Calu3 (cell line): ENCODE measurements around the gene PPP1R3E. TPM values are rescaled to one million over a fixed set of nuclear protein-coding genes. Genes with fewer than 3 reads are reported as not detected.

Experiments
- BruUV-seq: library from RNA; stranded (reverse); fragments of 400-500 nt; replicated peaks from 2 replicates; lab custom pipeline; 2021; lab: Mats Ljungman, UMichigan
- CTCF ChIA-PET: fragments of 300-600 bp; sonication (Branson Sonifier 250); formaldehyde crosslinking; loops from one replicate; lab custom pipeline; 2022; ENCODE audit warnings: antibody characterized with exemption; lab: Charles Lee
- DNase-seq: peaks from one replicate; pipeline ENCODE4 v3.0.0; 2022
- H3K27ac Mint-ChIP-seq: one replicate; pipeline ENCODE4 v1.8.0; 2022; ENCODE audit warnings: mixed read lengths; ENCODE audit not compliant: unreplicated experiment
- H3K27me3 Mint-ChIP-seq: one replicate; pipeline ENCODE4 v1.8.0; 2022; ENCODE audit warnings: mixed read lengths; ENCODE audit not compliant: unreplicated experiment
- H3K36me3 Mint-ChIP-seq: one replicate; pipeline ENCODE4 v1.8.0; 2022; ENCODE audit warnings: mild to moderate bottlenecking, moderate library complexity, mixed read lengths; ENCODE audit not compliant: insufficient read depth, unreplicated experiment
- H3K4me1 Mint-ChIP-seq: one replicate; pipeline ENCODE4 v1.8.0; 2022; ENCODE audit warnings: mild to moderate bottlenecking, low read depth, mixed read lengths; ENCODE audit not compliant: unreplicated experiment
- H3K4me3 Mint-ChIP-seq: one replicate; pipeline ENCODE4 v1.8.0; 2022; ENCODE audit warnings: mild to moderate bottlenecking, low read depth, moderate library complexity, mixed read lengths; ENCODE audit not compliant: unreplicated experiment
- H3K9me3 Mint-ChIP-seq: one replicate; pipeline ENCODE4 v1.8.0; 2022; ENCODE audit warnings: low read depth, mixed read lengths; ENCODE audit not compliant: unreplicated experiment
- intact Hi-C: fragments of 100-400 bp; cut with micrococcal nuclease; formaldehyde crosslinking; loops from one replicate; pipeline ENCODE4 v1.10.0; 2022; ENCODE audit not compliant: unreplicated experiment
- total RNA-seq: library from RNA; stranded (reverse); gene quantifications from 2 replicates; pipeline ENCODE4 v1.2.3, GENCODE V29; 2022
- TF ChIP-seq, protein P1 (sequence below): fragments of 200-600 bp; IDR thresholded peaks from one replicate; pipeline ENCODE4 v1.8.0; 2022; ENCODE audit warnings: antibody characterized with exemption; ENCODE audit not compliant: unreplicated experiment

Gene PPP1R3E
- total RNA-seq, 1 experiment from 2014 or later: 12.8 TPM

DNA sequence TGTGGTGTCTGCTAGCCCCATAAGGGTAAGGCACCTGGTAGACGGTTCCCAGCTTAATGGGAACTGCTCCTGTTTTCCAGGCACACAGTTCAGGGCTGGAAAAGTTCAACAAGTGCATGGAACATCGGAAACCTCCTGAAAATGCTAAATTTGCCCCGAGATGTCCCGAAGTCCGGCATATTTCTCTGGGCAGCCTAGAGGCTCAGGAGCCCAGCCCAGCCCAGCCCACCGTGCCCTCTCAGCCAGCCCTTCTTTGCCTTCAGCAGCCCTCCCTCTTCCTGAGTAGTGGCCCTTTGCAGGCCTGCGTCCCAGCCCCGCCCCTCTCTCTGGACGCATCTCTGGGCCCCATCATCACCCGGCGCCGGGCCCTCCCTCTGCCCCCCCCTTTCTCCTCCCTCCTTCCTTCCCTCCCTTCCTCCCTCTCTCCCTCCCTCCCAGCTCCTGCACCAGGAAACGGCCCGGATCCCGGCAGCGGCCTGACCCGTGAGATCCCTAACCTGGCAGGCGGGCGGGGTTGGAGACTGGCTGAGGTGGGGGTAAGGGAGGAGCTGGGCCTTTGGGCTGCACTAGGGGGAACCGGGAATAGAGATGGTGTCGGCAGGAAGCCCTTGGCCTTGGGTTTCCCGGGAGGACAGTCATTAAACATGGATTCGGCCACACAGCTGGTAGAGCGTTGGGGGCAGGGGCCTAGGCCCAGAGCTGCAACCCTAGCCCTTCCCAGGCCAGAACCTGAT lies 3.9 kb upstream of the PPP1R3E start, which contains the start of gene BCL2L2:
BCL2L2 (plus strand) TSS at position 422 of the 734 bp plus-strand sequence. CDS start 935 bp downstream, outside the sequence.
- BruUV-seq: TSS peak; percentile 48
- Mint-ChIP-seq H3K9me3 (no peaks in the 10 kb centered on the region), H3K27me3 (no peaks in the 10 kb centered on the region), H3K36me3 (peaks cover 48% of the 10 kb centered on the region), H3K27ac (peak within 1 kb of the TSS; percentile 85), H3K4me1 (peaks cover 23% of the 10 kb centered on the region), H3K4me3 (peak within 1 kb of the TSS; percentile 91)
- intact Hi-C loops: no loop called here
- peak; percentile 87 for DNase-seq
- CTCF ChIA-PET: interaction anchor here (0.8 to 2.8 kb wide), 5 partner anchors 11 to 186 kb away, joined by 3 to 12 read pairs (median 3); partner anchors contain the start of genes HOMEZ and PABPN1
- TF ChIP-seq, protein P1, sequence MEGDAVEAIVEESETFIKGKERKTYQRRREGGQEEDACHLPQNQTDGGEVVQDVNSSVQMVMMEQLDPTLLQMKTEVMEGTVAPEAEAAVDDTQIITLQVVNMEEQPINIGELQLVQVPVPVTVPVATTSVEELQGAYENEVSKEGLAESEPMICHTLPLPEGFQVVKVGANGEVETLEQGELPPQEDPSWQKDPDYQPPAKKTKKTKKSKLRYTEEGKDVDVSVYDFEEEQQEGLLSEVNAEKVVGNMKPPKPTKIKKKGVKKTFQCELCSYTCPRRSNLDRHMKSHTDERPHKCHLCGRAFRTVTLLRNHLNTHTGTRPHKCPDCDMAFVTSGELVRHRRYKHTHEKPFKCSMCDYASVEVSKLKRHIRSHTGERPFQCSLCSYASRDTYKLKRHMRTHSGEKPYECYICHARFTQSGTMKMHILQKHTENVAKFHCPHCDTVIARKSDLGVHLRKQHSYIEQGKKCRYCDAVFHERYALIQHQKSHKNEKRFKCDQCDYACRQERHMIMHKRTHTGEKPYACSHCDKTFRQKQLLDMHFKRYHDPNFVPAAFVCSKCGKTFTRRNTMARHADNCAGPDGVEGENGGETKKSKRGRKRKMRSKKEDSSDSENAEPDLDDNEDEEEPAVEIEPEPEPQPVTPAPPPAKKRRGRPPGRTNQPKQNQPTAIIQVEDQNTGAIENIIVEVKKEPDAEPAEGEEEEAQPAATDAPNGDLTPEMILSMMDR: no peak

DNA sequence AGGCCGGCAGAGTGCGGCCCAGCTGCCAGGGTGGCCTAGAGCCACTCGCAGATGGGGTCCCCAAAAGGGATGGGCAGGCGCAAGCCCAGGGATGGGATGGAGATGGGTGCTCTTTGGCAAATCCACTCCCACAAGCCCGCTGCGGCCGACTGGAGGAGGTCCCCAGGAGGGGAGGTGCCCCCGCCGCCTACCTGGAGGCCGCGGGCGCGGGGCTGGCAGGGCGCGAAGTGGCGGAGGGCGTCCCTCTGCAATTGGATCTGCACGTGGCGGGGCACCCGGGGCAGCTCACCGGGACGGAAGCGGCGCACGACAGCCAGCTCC lies 730 bp downstream of the PPP1R3E start:
- BruUV-seq: no TSS peak
- peak overlapping the region; percentile 89 for H3K4me3 Mint-ChIP-seq
- intact Hi-C loops: no loop called here
- H3K4me1 Mint-ChIP-seq: peaks cover 25% of the 10 kb centered on the region
- peaks cover 47% of the 10 kb centered on the region for H3K36me3 Mint-ChIP-seq
- TF ChIP-seq, protein P1: no peak
- no peaks in the 10 kb centered on the region for H3K27me3 Mint-ChIP-seq
- H3K9me3 Mint-ChIP-seq: no peaks in the 10 kb centered on the region
- peak overlapping the region; percentile 64 for H3K27ac Mint-ChIP-seq
- CTCF ChIA-PET: interaction anchor here (0.9 to 2.2 kb wide), 5 partner anchors 16 to 233 kb away, joined by 3 to 5 read pairs (median 4); partner anchors contain the start of gene HOMEZ
- no peak for DNase-seq

DNA sequence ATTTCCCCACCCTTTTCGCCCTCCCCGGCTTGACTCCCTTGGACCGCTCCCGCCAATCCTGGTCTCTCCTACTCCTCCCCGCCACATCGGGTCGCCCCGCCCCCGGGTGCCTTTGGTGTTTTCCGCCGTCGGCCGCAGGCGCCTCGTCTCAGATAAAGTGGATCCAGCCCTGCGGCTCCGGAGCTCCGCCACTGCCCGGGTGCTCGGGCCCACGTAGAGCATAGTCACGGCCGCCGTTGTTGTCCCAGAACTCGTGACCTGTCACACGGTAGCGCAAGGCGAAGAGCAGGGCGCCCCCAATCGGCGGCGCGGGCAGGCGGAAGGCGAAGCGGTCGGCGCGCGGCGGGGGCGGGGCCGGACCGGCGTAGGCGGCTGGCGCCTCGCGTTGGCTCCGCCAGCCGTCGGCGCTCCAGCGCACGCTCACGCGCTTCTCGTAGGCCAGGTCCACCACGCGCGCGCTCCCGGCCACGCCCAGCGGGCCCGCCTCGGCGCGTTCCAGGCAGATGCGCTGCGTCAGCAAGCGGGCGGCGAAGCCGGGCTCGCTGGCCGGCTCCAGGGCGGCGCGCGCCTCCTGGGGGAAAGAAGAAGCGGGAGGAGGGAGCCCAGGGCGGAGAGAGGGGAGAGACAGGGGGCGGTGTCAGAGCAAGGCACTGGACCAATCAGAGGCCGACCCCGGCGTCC lies 1.2 kb downstream of the PPP1R3E start:
- no TSS peak for BruUV-seq
- intact Hi-C loops: no loop called here
- H3K9me3 Mint-ChIP-seq: no peaks in the 10 kb centered on the region
- TF ChIP-seq, protein P1: peak; percentile 59
- peak; percentile 98 for DNase-seq
- no peaks in the 10 kb centered on the region for H3K27me3 Mint-ChIP-seq
- H3K4me3 Mint-ChIP-seq: peak overlapping the region; percentile 89
- CTCF ChIA-PET: interaction anchor here (1.0 to 2.7 kb wide), 7 partner anchors 11 to 240 kb away, joined by 3 to 8 read pairs (median 5); partner anchors contain the start of genes HOMEZ and PABPN1
- peaks cover 25% of the 10 kb centered on the region for H3K4me1 Mint-ChIP-seq
- H3K36me3 Mint-ChIP-seq: peaks cover 42% of the 10 kb centered on the region
- H3K27ac Mint-ChIP-seq: peak overlapping the region; percentile 64

DNA sequence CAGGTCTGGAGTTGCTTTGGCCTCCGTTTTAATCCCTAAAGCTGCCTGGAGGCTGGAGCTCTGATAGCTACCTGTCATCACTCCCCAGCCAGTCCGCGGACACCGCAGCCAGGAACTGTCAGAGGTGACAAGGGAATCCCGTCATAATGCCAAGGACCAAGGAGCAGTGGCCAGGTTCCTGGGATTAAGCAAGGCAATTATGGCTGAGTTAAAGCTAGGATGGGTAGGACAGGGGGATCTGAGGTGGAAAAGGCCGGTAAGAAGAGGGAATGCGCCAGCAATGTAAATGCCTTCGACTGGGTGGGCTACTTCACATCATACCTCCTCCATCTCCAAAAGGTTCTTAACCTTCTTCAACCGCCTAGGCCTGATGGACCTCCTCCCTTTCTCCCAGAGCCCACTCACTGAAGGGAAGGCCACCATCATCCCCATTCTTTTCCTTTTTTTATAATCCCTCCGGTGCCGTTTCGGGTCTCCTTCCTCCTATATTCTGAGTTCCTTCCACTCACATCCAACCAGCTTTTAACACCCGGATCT lies 1.9 kb downstream of the PPP1R3E start:
- H3K27ac Mint-ChIP-seq: peak overlapping the region; percentile 64
- H3K4me3 Mint-ChIP-seq: peak overlapping the region; percentile 89
- H3K9me3 Mint-ChIP-seq: no peaks in the 10 kb centered on the region
- CTCF ChIA-PET: interaction anchor here (0.6 to 2.7 kb wide), 9 partner anchors 11 to 505 kb away, joined by 3 to 8 read pairs (median 5); partner anchors contain the start of gene PABPN1
- TF ChIP-seq, protein P1: no peak
- H3K36me3 Mint-ChIP-seq: peaks cover 35% of the 10 kb centered on the region
- no peaks in the 10 kb centered on the region for H3K27me3 Mint-ChIP-seq
- intact Hi-C loops: no loop called here
- DNase-seq: peak; percentile 13
- TSS peak; percentile 40 for BruUV-seq
- H3K4me1 Mint-ChIP-seq: peaks cover 25% of the 10 kb centered on the region
